Measurements from ENCODE around the gene GBA2. TPM values are rescaled to one million over a fixed set of nuclear protein-coding genes. Genes with fewer than 3 reads are reported as not detected.
A peak's percentile ranks its signal among the peaks of the same experiment; 100 is the strongest.

The GBA2 gene
- total RNA-seq, 1 donor from 2014 or later = 130 TPM

DNA sequence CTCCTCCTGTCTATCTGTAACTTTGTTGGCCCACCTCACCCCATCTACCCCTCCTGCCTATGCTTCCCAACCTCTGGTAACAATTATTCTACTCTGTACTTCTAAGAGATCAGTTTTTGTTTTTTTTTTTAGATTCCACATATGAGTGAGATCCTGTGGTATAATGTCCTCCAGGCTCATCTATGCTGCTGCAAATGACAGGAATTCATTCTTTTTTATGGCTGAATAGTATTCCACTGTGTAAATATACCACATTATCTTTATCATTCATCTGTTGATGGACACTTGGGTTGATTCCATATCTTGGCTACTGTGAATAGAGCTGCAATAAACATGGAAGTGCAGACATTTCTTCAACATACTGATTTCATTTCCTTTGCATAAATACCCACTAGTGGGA lies 34.4 kb upstream of the GBA2 start:
- TF ChIP-seq, protein P1, sequence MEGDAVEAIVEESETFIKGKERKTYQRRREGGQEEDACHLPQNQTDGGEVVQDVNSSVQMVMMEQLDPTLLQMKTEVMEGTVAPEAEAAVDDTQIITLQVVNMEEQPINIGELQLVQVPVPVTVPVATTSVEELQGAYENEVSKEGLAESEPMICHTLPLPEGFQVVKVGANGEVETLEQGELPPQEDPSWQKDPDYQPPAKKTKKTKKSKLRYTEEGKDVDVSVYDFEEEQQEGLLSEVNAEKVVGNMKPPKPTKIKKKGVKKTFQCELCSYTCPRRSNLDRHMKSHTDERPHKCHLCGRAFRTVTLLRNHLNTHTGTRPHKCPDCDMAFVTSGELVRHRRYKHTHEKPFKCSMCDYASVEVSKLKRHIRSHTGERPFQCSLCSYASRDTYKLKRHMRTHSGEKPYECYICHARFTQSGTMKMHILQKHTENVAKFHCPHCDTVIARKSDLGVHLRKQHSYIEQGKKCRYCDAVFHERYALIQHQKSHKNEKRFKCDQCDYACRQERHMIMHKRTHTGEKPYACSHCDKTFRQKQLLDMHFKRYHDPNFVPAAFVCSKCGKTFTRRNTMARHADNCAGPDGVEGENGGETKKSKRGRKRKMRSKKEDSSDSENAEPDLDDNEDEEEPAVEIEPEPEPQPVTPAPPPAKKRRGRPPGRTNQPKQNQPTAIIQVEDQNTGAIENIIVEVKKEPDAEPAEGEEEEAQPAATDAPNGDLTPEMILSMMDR (IDR thresholded peaks at IDR 0.05; ENCODE audit: unreplicated experiment) = no peak

DNA sequence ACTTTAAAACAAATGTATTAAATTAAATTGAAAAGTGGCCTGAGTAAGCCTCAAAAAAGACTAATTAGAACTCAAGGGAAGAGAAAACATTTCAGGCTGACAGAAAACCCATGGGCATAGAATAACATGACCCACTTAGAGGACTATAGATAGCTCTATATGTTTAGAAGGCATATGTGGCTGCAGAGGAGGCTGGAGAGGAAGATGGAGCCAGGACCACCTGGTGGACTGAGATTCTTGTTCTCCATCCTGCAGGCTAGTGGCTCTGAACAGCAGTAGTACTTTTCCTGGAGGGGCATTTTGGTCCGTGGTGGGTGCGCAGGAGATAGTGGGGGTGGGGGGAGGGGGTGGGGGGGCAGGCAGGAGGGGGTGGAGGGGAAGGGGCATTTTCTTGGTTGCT lies 32.0 kb upstream of the GBA2 start:
- Mint-ChIP-seq H3K27ac (no peak overlapping the region), H3K4me1 (ENCODE audit: low read depth) (peaks cover 6% of the 10 kb centered on the region), H3K4me3 (ENCODE audit: low read depth) (no peak overlapping the region), H3K9me3 (ENCODE audit: low read depth) (no peaks in the 10 kb centered on the region), H3K27me3 (no peaks in the 10 kb centered on the region), H3K36me3 (ENCODE audit: insufficient read depth) (peaks cover 14% of the 10 kb centered on the region)
- TF ChIP-seq, protein P1 (IDR thresholded peaks at IDR 0.05; ENCODE audit: unreplicated experiment) = no peak
- DNase-seq (ENCODE audit: low spot score, unreplicated experiment) = no peak

More for the DNA sequence above, 34.4 kb upstream of the GBA2 start:
- Mint-ChIP-seq H3K4me1 (ENCODE audit: low read depth) (peaks cover 5% of the 10 kb centered on the region), H3K27me3 (no peaks in the 10 kb centered on the region), H3K9me3 (ENCODE audit: low read depth) (no peaks in the 10 kb centered on the region), H3K27ac (no peak overlapping the region), H3K36me3 (ENCODE audit: insufficient read depth) (peaks cover 14% of the 10 kb centered on the region), H3K4me3 (ENCODE audit: low read depth) (no peak overlapping the region)
- no peak for DNase-seq (ENCODE audit: low spot score, unreplicated experiment)

GRCh38 chr9:35778496-35778895 lies 29.5 kb upstream of the GBA2 start:
- H3K4me3 Mint-ChIP-seq (ENCODE audit: low read depth) = no peak overlapping the region
- peaks cover 10% of the 10 kb centered on the region for H3K4me1 Mint-ChIP-seq (ENCODE audit: low read depth)
- peaks cover 6% of the 10 kb centered on the region for H3K36me3 Mint-ChIP-seq (ENCODE audit: insufficient read depth)
- no peaks in the 10 kb centered on the region for H3K9me3 Mint-ChIP-seq (ENCODE audit: low read depth)
- no peaks in the 10 kb centered on the region for H3K27me3 Mint-ChIP-seq
- no peak overlapping the region for H3K27ac Mint-ChIP-seq
- TF ChIP-seq, protein P1 (IDR thresholded peaks at IDR 0.05; ENCODE audit: unreplicated experiment) = no peak
- no peak for DNase-seq (ENCODE audit: low spot score, unreplicated experiment)

- Mint-ChIP-seq H3K36me3 (ENCODE audit: insufficient read depth) (peaks cover 3% of the 10 kb centered on the region), H3K4me3 (ENCODE audit: low read depth) (no peak overlapping the region), H3K9me3 (ENCODE audit: low read depth) (no peaks in the 10 kb centered on the region)
Measured at GRCh38 chr9:35776018-35776417, 27.0 kb upstream of the GBA2 start.

DNA sequence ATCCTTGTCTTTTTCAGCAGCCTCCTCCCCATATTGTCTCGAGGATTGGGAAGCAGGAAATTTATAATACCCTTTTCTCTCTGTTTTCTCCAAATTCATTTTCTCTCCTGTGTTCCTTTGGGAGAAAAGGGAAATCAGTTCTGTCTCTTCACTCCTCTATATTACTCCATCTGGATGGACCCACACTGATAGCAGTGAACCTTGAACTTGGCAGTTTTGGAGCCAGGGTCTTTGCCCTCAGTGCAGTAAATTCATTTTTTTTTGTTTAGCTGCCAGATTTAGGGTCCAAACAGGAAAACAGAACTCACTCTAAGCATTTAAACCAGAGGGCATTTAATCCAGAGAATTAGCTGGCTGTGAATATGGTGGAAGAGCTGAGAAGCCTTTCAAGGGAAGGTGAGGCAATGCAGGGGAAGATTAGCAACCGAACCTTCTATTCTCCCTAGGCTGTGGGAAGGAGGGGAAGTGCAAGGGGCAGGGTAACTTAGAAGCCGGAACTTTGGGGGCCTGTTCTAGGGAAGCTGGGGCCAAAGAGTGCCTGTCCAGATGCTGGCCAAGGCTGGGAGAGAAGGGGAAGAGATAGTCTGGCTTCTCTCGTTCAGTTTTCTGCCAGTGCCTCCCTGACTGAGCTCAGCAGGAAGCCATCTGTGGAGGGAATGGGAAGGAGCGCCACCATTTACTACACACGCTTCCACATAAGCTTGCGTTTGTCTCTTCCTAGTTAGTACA lies 26.0 kb upstream of the GBA2 start:
- H3K4me1 Mint-ChIP-seq (ENCODE audit: low read depth) = peaks cover 10% of the 10 kb centered on the region
- TF ChIP-seq, protein P1 (IDR thresholded peaks at IDR 0.05; ENCODE audit: unreplicated experiment) = no peak
- no peak overlapping the region for H3K4me3 Mint-ChIP-seq (ENCODE audit: low read depth)
- DNase-seq (ENCODE audit: low spot score, unreplicated experiment) = no peak
- no peaks in the 10 kb centered on the region for H3K27me3 Mint-ChIP-seq
- peak overlapping the region; percentile 50 for H3K27ac Mint-ChIP-seq
- peaks cover under 1% of the 10 kb centered on the region for H3K36me3 Mint-ChIP-seq (ENCODE audit: insufficient read depth)
- H3K9me3 Mint-ChIP-seq (ENCODE audit: low read depth) = no peaks in the 10 kb centered on the region

More at GRCh38 chr9:35776018-35776417, 27.0 kb upstream of the GBA2 start:
- TF ChIP-seq, protein P1 (IDR thresholded peaks at IDR 0.05; ENCODE audit: unreplicated experiment) = no peak
- no peaks in the 10 kb centered on the region for H3K27me3 Mint-ChIP-seq
- peaks cover 10% of the 10 kb centered on the region for H3K4me1 Mint-ChIP-seq (ENCODE audit: low read depth)
- peak overlapping the region; percentile 62 for H3K27ac Mint-ChIP-seq
- DNase-seq (ENCODE audit: low spot score, unreplicated experiment) = no peak

Data from progenitor cell of endocrine pancreas (in vitro differentiated cells).